ENCODE results near the gene SEMA4G. TPM values are rescaled to one million over a fixed set of nuclear protein-coding genes. Genes with fewer than 3 reads are reported as not detected.

Gene SEMA4G
- polyA plus RNA-seq, 2 donors: 1.4 to 1.9 TPM

DNA sequence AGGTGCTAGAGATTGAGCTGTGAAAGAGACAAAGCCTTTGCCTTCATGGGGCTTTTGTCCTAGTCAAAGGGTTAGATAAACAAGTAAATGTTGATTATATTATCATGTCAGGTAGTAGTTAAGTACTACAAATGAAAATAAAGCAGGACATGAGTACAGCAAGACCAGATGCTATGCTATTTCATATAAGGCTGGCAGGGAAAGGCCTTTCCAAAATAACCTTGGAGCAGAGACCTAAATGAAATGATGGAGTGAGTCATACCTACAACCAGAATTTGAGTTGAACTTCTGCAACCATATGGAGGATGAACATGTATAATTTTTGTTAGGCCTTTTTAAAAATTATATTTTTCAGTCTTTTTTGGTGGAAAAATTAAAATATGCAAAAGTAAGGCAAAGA is 23.6 kb upstream of the SEMA4G start:
- H3K4me1 ChIP-seq (ENCODE audit: control insufficient read depth in 2 of 2, insufficient read depth in 2 of 2, low read length in 1 of 2): no peaks in the 10 kb centered on the region
- H3K27me3 ChIP-seq (ENCODE audit: control insufficient read depth in 1 of 2, insufficient read depth in 2 of 2, low read length in 2 of 2): no peaks in the 10 kb centered on the region
- peaks cover 0 to 6% of the 10 kb centered on the region in 2 donors for H3K36me3 ChIP-seq (ENCODE audit: control insufficient read depth in 2 of 2, insufficient read depth in 2 of 2, low read length in 1 of 2)
- H3K9me3 ChIP-seq (ENCODE audit: control insufficient read depth in 2 of 2, insufficient read depth in 1 of 2, low read depth in 1 of 2, low read length in 1 of 2): no peaks in the 10 kb centered on the region
- no peak overlapping the region for H3K4me3 ChIP-seq (ENCODE audit: low read depth in 1 of 2, low read length in 2 of 2)
- H3K27ac ChIP-seq (ENCODE audit: low read depth in 2 of 2, low read length in 1 of 2): no peak overlapping the region

DNA sequence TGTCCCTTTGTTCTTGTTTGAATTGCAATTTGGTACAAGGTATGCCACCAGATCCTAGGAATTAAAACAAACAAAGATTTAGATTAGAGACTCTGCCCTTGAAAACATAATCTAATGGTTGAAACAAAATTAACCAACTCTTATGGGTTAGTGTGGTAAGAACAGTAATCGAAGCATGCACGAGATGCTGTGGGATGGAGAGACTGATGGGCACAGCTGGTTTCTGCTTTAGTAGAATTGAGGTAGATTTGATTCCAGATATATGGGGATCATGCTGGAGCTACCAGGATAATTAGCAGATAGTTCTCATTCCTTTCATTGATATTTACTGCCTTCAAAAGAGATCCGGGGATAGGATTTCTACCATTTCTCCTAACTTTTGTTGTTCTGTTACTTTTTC is 20.4 kb upstream of the SEMA4G start:
- H3K27ac ChIP-seq (ENCODE audit: low read depth in 2 of 2, low read length in 1 of 2): no peak overlapping the region
- no peaks in the 10 kb centered on the region for H3K9me3 ChIP-seq (ENCODE audit: control insufficient read depth in 2 of 2, insufficient read depth in 1 of 2, low read depth in 1 of 2, low read length in 1 of 2)
- H3K27me3 ChIP-seq (ENCODE audit: control insufficient read depth in 1 of 2, insufficient read depth in 2 of 2, low read length in 2 of 2): no peaks in the 10 kb centered on the region
- WGBS, 2 donors: 93 to 94% methylated on average over 3 of the region's 3 CpGs
- peaks cover 2 to 5% of the 10 kb centered on the region in 2 donors for H3K36me3 ChIP-seq (ENCODE audit: control insufficient read depth in 2 of 2, insufficient read depth in 2 of 2, low read length in 1 of 2)
- no peak overlapping the region for H3K4me3 ChIP-seq (ENCODE audit: low read depth in 1 of 2, low read length in 2 of 2)
- H3K4me1 ChIP-seq (ENCODE audit: control insufficient read depth in 2 of 2, insufficient read depth in 2 of 2, low read length in 1 of 2): no peaks in the 10 kb centered on the region

DNA sequence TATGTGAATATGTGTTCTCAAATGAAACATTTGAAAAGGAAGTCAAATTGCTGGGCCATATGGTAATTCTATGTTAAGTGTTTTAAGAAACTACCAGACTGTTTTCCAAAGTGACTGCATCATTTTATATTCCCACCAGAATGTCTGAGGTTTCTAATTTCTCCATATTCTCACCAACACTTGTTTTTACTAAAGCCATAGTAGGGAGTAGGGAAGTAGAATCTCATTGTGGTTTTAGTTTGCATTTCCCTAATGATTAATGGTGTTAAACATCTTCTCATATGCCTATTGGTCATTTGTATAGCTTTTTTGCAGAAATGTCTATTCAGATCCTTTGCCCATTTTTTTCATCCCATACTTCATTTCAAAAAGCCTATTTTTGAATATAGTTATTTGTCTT is 9.1 kb upstream of the SEMA4G start:
- Histone ChIP-seq H3K27me3 (ENCODE audit: control insufficient read depth in 1 of 2, insufficient read depth in 2 of 2, low read length in 2 of 2) (no peaks in the 10 kb centered on the region), H3K4me1 (ENCODE audit: control insufficient read depth in 2 of 2, insufficient read depth in 2 of 2, low read length in 1 of 2) (no peaks in the 10 kb centered on the region), H3K36me3 (ENCODE audit: control insufficient read depth in 2 of 2, insufficient read depth in 2 of 2, low read length in 1 of 2) (peaks cover 0 to 4% of the 10 kb centered on the region in 2 donors), H3K4me3 (ENCODE audit: low read depth in 1 of 2, low read length in 2 of 2) (no peak overlapping the region), H3K27ac (ENCODE audit: low read depth in 2 of 2, low read length in 1 of 2) (no peak overlapping the region), H3K9me3 (ENCODE audit: control insufficient read depth in 2 of 2, insufficient read depth in 1 of 2, low read depth in 1 of 2, low read length in 1 of 2) (no peaks in the 10 kb centered on the region)

DNA sequence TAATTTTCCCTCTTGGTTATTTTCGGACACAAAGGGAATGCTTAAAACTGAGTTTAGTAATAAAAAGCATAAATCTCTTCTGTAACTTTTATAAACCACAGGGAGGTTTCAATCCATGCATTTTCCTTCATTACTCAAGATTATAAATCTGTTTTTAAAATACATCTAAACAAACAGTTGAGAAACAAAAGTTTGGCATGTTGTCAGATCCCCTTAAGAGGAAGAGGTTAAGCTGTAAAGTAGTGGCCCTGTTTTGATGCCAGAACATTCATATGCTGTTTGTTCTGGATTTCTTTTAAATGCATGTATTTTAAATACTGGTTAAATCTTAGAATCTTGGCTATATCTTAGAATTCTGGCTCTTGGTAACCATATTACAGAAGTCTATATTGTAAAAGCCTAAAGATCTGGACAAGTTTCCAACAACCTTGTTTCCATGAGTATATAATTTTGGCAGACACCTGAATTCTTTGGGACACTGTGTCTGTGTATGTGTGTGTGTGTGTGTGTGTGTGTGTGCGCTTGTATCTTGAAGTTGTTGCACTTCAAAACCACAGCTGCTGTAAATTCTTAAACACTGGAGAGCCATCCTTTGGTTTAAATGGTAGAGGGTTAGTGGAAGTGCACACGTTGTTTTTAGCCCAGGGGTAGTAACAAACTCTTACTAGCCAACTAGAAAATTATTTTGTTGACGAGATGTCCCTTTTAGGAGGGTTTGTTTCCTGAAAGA is 6.8 kb upstream of the SEMA4G start:
- Histone ChIP-seq H3K36me3 (ENCODE audit: control insufficient read depth in 2 of 2, insufficient read depth in 2 of 2, low read length in 1 of 2) (peaks cover 0 to 4% of the 10 kb centered on the region in 2 donors), H3K27me3 (ENCODE audit: control insufficient read depth in 1 of 2, insufficient read depth in 2 of 2, low read length in 2 of 2) (no peaks in the 10 kb centered on the region), H3K27ac (ENCODE audit: low read depth in 2 of 2, low read length in 1 of 2) (no peak overlapping the region), H3K9me3 (ENCODE audit: control insufficient read depth in 2 of 2, insufficient read depth in 1 of 2, low read depth in 1 of 2, low read length in 1 of 2) (no peaks in the 10 kb centered on the region), H3K4me1 (ENCODE audit: control insufficient read depth in 2 of 2, insufficient read depth in 2 of 2, low read length in 1 of 2) (no peaks in the 10 kb centered on the region), H3K4me3 (ENCODE audit: low read depth in 1 of 2, low read length in 2 of 2) (no peak overlapping the region)
- 74 to 78% methylated on average over 4 of the region's 4 CpGs for WGBS, 2 donors

DNA sequence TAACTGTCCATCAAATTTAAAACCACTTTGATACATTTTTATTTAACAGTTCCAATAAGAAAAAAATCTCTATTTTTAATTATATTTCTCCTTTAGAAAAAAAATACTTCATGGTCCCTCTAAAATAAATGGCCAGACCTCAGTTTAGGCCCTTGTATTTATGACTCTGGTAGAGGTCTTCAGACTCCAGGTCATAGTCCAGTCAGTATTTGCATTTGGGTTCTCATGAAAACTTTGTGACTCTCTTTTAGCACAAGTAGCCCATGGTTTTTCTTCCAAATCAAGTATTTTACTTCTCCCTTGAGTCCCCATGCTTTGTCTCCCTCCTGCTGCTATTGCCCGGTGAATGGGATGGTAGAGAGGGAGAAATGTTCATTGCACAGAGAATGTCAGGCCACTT is 5.5 kb upstream of the SEMA4G start:
- peaks cover 0 to 1% of the 10 kb centered on the region in 2 donors for H3K36me3 ChIP-seq (ENCODE audit: control insufficient read depth in 2 of 2, insufficient read depth in 2 of 2, low read length in 1 of 2)

DNA sequence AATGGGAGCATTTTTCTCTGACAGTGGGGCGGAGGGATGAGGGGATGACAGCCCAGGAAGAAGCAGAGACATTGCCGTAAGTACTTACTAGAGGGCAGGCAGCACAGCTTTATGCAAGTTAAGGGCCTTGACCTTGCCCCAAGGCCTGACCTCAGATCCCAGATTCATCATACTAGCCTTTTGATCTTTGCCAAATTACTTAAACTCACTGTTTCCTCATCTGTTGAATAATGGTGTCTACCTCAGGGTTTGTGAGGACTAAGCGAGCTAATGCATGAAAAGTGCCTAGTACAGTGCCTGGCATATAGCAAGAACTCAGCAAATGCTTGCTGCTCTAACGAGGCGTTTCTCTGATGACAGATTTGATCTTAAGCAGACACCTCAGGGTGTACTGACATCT is 3.5 kb upstream of the SEMA4G start:
- H3K4me3 ChIP-seq (ENCODE audit: low read depth in 1 of 2, low read length in 2 of 2): no peak overlapping the region
- no peak overlapping the region for H3K27ac ChIP-seq (ENCODE audit: low read depth in 2 of 2, low read length in 1 of 2)
- H3K9me3 ChIP-seq (ENCODE audit: control insufficient read depth in 2 of 2, insufficient read depth in 1 of 2, low read depth in 1 of 2, low read length in 1 of 2): no peaks in the 10 kb centered on the region
- peaks cover 0 to 5% of the 10 kb centered on the region in 2 donors for H3K4me1 ChIP-seq (ENCODE audit: control insufficient read depth in 2 of 2, insufficient read depth in 2 of 2, low read length in 1 of 2)
- H3K27me3 ChIP-seq (ENCODE audit: control insufficient read depth in 1 of 2, insufficient read depth in 2 of 2, low read length in 2 of 2): no peaks in the 10 kb centered on the region
- H3K36me3 ChIP-seq (ENCODE audit: control insufficient read depth in 2 of 2, insufficient read depth in 2 of 2, low read length in 1 of 2): no peaks in the 10 kb centered on the region
- WGBS, 2 donors: 71 to 76% methylated on average over 5 of the region's 5 CpGs

More for the DNA sequence above, 5.5 kb upstream of the SEMA4G start:
- Histone ChIP-seq H3K9me3 (ENCODE audit: control insufficient read depth in 2 of 2, insufficient read depth in 1 of 2, low read depth in 1 of 2, low read length in 1 of 2) (no peaks in the 10 kb centered on the region), H3K4me1 (ENCODE audit: control insufficient read depth in 2 of 2, insufficient read depth in 2 of 2, low read length in 1 of 2) (peaks cover 0 to 3% of the 10 kb centered on the region in 2 donors), H3K27me3 (ENCODE audit: control insufficient read depth in 1 of 2, insufficient read depth in 2 of 2, low read length in 2 of 2) (no peaks in the 10 kb centered on the region), H3K27ac (ENCODE audit: low read depth in 2 of 2, low read length in 1 of 2) (no peak overlapping the region), H3K4me3 (ENCODE audit: low read depth in 1 of 2, low read length in 2 of 2) (no peak overlapping the region)
- WGBS, 2 donors: 90 to 96% methylated on average over 1 of the region's 1 CpG

DNA sequence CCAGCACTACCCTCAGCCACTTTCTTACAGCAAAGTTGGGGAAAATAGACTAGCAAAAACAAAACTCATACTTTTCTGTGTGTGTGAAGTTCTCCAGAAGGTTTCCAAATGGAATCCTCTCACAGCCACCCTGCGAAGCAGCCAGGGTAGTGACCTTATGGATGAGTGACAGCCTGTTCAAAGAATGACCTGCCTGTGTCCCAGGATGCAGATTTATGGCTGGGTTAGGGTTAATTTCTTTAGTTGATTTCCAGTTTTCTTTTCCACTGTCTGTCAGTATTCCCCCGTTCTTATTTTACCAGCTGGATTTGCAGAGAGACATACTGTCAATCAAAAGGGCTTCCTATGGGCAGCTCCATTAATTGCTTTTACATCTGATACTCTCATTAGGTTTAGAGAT is 2.4 kb upstream of the SEMA4G start:
- 62 to 77% methylated on average over 2 of the region's 2 CpGs for WGBS, 2 donors

DNA sequence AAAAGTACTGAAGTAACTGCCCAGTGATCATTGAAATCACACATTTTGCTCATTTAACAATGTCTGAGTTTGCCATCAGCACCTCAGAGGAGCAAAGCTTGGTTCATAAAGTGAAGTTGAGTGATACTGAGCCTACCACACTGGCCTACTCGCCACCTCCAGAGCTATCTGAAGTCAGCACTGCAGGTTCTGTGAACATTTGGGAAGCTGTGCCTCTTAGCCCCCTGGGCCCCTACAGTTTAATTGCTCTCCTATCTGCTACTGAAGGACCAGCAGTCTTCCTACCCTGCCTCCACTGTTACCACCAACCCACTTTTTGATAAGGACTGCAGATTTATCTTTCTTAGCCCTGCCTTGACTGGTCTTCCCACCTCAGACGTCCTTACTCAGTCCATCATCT is 2.0 kb upstream of the SEMA4G start:
- Histone ChIP-seq H3K27me3 (ENCODE audit: control insufficient read depth in 1 of 2, insufficient read depth in 2 of 2, low read length in 2 of 2) (no peaks in the 10 kb centered on the region), H3K9me3 (ENCODE audit: control insufficient read depth in 2 of 2, insufficient read depth in 1 of 2, low read depth in 1 of 2, low read length in 1 of 2) (no peaks in the 10 kb centered on the region), H3K27ac (ENCODE audit: low read depth in 2 of 2, low read length in 1 of 2) (no peak overlapping the region), H3K36me3 (ENCODE audit: control insufficient read depth in 2 of 2, insufficient read depth in 2 of 2, low read length in 1 of 2) (no peaks in the 10 kb centered on the region), H3K4me1 (ENCODE audit: control insufficient read depth in 2 of 2, insufficient read depth in 2 of 2, low read length in 1 of 2) (peaks cover 0 to 5% of the 10 kb centered on the region in 2 donors), H3K4me3 (ENCODE audit: low read depth in 1 of 2, low read length in 2 of 2) (no peak overlapping the region)
- WGBS, 2 donors: 72 to 88% methylated on average over 2 of the region's 2 CpGs

More for the DNA sequence above, 2.4 kb upstream of the SEMA4G start:
- Histone ChIP-seq H3K4me3 (ENCODE audit: low read depth in 1 of 2, low read length in 2 of 2) (no peak overlapping the region), H3K36me3 (ENCODE audit: control insufficient read depth in 2 of 2, insufficient read depth in 2 of 2, low read length in 1 of 2) (no peaks in the 10 kb centered on the region), H3K27ac (ENCODE audit: low read depth in 2 of 2, low read length in 1 of 2) (no peak overlapping the region), H3K9me3 (ENCODE audit: control insufficient read depth in 2 of 2, insufficient read depth in 1 of 2, low read depth in 1 of 2, low read length in 1 of 2) (no peaks in the 10 kb centered on the region), H3K27me3 (ENCODE audit: control insufficient read depth in 1 of 2, insufficient read depth in 2 of 2, low read length in 2 of 2) (no peaks in the 10 kb centered on the region), H3K4me1 (ENCODE audit: control insufficient read depth in 2 of 2, insufficient read depth in 2 of 2, low read length in 1 of 2) (peaks cover 0 to 5% of the 10 kb centered on the region in 2 donors)

DNA sequence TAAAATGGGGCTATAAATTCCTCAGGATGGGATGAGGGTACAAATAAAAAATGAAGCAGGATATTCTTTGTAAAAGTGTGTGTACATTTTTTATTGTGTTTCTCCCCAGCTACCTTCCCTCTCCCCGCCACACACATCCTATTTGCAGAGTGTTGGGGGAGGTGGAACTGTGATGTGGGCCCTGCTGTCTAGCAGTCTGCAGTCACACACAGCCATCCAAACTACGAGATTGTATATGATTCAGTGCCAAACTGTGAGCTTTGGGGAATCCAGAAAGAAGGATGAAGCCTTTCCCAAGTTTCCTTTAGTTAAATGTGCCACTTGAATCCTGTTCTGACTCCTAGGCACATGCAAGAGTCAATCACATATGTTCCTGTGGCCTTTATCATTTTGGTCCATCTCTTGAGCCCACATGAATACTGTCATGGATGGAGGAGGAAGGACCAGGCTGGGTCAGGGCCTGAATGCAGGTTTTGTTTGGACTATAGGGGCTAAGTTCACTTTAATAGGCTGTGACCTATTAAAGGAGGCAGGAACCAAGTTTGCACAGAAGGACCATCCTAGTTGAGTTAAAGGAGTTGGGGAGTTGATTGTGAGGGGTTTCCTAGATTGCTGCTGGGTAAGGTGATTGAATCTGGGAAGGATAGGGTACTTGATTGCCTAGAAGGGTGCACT is 1.1 kb upstream of the SEMA4G start:
- Histone ChIP-seq H3K4me3 (ENCODE audit: low read depth in 1 of 2, low read length in 2 of 2) (no peak overlapping the region), H3K9me3 (ENCODE audit: control insufficient read depth in 2 of 2, insufficient read depth in 1 of 2, low read depth in 1 of 2, low read length in 1 of 2) (no peaks in the 10 kb centered on the region), H3K36me3 (ENCODE audit: control insufficient read depth in 2 of 2, insufficient read depth in 2 of 2, low read length in 1 of 2) (no peaks in the 10 kb centered on the region), H3K4me1 (ENCODE audit: control insufficient read depth in 2 of 2, insufficient read depth in 2 of 2, low read length in 1 of 2) (peaks cover 0 to 5% of the 10 kb centered on the region in 2 donors), H3K27me3 (ENCODE audit: control insufficient read depth in 1 of 2, insufficient read depth in 2 of 2, low read length in 2 of 2) (no peaks in the 10 kb centered on the region), H3K27ac (ENCODE audit: low read depth in 2 of 2, low read length in 1 of 2) (no peak overlapping the region)
- 79 to 81% methylated on average over 2 of the region's 2 CpGs for WGBS, 2 donors

DNA sequence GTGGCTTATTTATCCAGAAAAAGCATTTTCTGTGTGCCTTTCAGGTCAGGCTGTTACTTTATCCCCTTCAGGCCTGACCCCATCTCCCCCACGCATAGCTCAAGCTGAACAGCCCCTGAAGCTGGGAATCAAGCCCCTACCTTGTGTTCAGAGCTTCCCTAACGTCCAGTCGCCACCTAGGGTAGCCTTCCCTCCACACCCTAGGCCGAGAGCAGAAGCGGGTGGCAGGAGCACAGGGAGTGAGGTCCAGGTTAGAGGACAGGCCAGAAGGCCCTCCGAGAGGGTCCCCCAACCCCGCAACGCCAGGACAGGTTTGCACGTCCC is 479 bp upstream of the SEMA4G start:
- 20 to 23% methylated on average over 9 of the region's 9 CpGs for WGBS, 2 donors
- Histone ChIP-seq H3K36me3 (ENCODE audit: control insufficient read depth in 2 of 2, insufficient read depth in 2 of 2, low read length in 1 of 2) (no peaks in the 10 kb centered on the region), H3K27ac (ENCODE audit: low read depth in 2 of 2, low read length in 1 of 2) (no peak overlapping the region), H3K27me3 (ENCODE audit: control insufficient read depth in 1 of 2, insufficient read depth in 2 of 2, low read length in 2 of 2) (no peaks in the 10 kb centered on the region), H3K4me1 (ENCODE audit: control insufficient read depth in 2 of 2, insufficient read depth in 2 of 2, low read length in 1 of 2) (peaks cover 0 to 5% of the 10 kb centered on the region in 2 donors), H3K4me3 (ENCODE audit: low read depth in 1 of 2, low read length in 2 of 2) (peak overlapping the region; percentile 41 to 49), H3K9me3 (ENCODE audit: control insufficient read depth in 2 of 2, insufficient read depth in 1 of 2, low read depth in 1 of 2, low read length in 1 of 2) (no peaks in the 10 kb centered on the region)
